NT2/D1 (cell line): Measurements from ENCODE around the gene DSCAM.

Experiments used
- DNase-seq: peaks from one replicate; pipeline ENCODE4 v3.0.0-alpha.2; 2011; ENCODE audit warnings: low read depth, low spot score
- H3K27me3 ChIP-seq: 2 replicates; pipeline ENCODE4 v1.6.0; 2011; ENCODE audit warnings: mild to moderate bottlenecking; ENCODE audit not compliant: insufficient read length, insufficient read depth
- H3K36me3 ChIP-seq: 2 replicates; pipeline ENCODE4 v1.6.1; 2011; ENCODE audit warnings: mild to moderate bottlenecking, low read length, mixed read lengths; ENCODE audit not compliant: insufficient read depth, insufficient read length
- H3K4me1 ChIP-seq: 2 replicates; pipeline ENCODE4 v1.5.1; 2011; ENCODE audit not compliant: insufficient read depth, insufficient read length
- H3K4me3 ChIP-seq: 2 replicates; pipeline ENCODE4 v1.5.1; 2011; ENCODE audit warnings: low read depth; ENCODE audit not compliant: insufficient read length
- H3K9ac ChIP-seq: 2 replicates; pipeline ENCODE4 v1.6.0; 2011; ENCODE audit warnings: low read depth; ENCODE audit not compliant: insufficient read length
- H3K9me3 ChIP-seq: 2 replicates; pipeline ENCODE4 v1.5.1; 2011; ENCODE audit warnings: mild to moderate bottlenecking, low read length; ENCODE audit not compliant: insufficient read depth
- SUZ12 ChIP-seq: IDR thresholded peaks from 2 replicates; pipeline ENCODE4 v1.6.1; 2011; ENCODE audit not compliant: insufficient read length, insufficient read depth; ENCODE audit errors: extremely low read depth
- YY1 ChIP-seq: IDR thresholded peaks from 2 replicates; pipeline ENCODE4 v1.6.1; 2011; ENCODE audit not compliant: insufficient read length, insufficient read depth
- ZNF274 ChIP-seq: IDR thresholded peaks from 2 replicates; pipeline ENCODE4 v1.6.1; 2011; ENCODE audit warnings: mild to moderate bottlenecking, low read depth, low read length

DSCAM gene

GRCh38 chr21:40386294-40386911 is 460.6 kb downstream of the DSCAM start:
- H3K9ac ChIP-seq, result no peak overlapping the region
- no peaks in the 10 kb centered on the region for H3K27me3 ChIP-seq
- H3K36me3 ChIP-seq, result no peaks in the 10 kb centered on the region
- TF ChIP-seq YY1 (no peak), ZNF274 (no peak), SUZ12 (no peak)
- H3K4me3 ChIP-seq, result no peak overlapping the region
- no peaks in the 10 kb centered on the region for H3K9me3 ChIP-seq
- DNase-seq, result peak; percentile 70
- no peaks in the 10 kb centered on the region for H3K4me1 ChIP-seq

- Histone ChIP-seq H3K9me3 (no peaks in the 10 kb centered on the region), H3K9ac (no peak overlapping the region), H3K4me1 (no peaks in the 10 kb centered on the region), H3K36me3 (no peaks in the 10 kb centered on the region), H3K27me3 (no peaks in the 10 kb centered on the region), H3K4me3 (no peak overlapping the region)
- TF ChIP-seq SUZ12 (no peak), ZNF274 (no peak), YY1 (no peak)
- no peak for DNase-seq
These were observed 461.1 kb downstream of the DSCAM start for GRCh38 chr21:40385883-40386282.

DNA sequence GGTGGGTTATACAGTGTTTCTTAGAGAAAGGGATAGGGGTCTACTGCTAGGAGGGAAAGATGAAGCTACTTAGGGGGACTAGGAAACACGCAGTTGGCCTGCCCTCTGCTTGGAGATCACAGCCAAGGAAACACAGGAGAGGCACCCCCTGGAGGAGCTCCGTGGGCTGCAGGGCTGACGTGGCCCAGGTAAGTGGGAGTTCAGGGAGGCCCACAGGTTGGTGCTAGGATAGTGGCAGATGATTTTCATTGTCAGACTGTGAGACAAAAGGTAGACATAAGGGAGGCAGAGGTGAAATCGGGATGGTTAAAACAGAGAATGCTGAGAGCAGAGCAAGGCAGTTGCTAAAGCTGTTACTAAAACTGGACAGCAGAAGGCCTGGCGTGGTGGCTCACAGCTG is 463.0 kb downstream of the DSCAM start:
- no peak for DNase-seq
- Histone ChIP-seq H3K27me3 (no peaks in the 10 kb centered on the region), H3K4me3 (no peak overlapping the region), H3K36me3 (no peaks in the 10 kb centered on the region), H3K9me3 (no peaks in the 10 kb centered on the region), H3K4me1 (no peaks in the 10 kb centered on the region), H3K9ac (no peak overlapping the region)
- TF ChIP-seq ZNF274 (no peak), SUZ12 (no peak), YY1 (no peak)

DNA sequence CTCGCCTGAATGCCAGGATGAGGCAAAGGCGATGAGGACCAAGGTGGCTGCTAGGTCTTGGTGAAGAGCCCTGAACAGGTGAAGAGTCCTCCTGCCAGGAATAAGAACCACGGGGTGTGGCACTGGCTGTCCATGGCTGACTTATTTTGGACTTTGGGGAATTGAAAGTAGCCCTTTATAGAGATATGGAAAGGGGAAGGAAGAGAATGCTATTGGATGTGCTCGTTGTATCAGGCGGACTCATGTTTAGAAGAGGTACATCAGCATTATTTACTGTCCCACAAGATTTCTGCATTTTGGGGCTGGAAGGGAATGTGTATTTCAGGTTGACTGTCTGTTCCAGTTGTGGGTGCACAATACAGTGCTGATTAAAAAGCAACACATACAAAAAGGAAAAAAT is 465.8 kb downstream of the DSCAM start:
- DNase-seq, result no peak
- Histone ChIP-seq H3K27me3 (no peaks in the 10 kb centered on the region), H3K36me3 (no peaks in the 10 kb centered on the region), H3K9ac (no peak overlapping the region), H3K4me3 (no peak overlapping the region), H3K4me1 (no peaks in the 10 kb centered on the region), H3K9me3 (no peaks in the 10 kb centered on the region)
- TF ChIP-seq YY1 (no peak), ZNF274 (no peak), SUZ12 (no peak)

DNA sequence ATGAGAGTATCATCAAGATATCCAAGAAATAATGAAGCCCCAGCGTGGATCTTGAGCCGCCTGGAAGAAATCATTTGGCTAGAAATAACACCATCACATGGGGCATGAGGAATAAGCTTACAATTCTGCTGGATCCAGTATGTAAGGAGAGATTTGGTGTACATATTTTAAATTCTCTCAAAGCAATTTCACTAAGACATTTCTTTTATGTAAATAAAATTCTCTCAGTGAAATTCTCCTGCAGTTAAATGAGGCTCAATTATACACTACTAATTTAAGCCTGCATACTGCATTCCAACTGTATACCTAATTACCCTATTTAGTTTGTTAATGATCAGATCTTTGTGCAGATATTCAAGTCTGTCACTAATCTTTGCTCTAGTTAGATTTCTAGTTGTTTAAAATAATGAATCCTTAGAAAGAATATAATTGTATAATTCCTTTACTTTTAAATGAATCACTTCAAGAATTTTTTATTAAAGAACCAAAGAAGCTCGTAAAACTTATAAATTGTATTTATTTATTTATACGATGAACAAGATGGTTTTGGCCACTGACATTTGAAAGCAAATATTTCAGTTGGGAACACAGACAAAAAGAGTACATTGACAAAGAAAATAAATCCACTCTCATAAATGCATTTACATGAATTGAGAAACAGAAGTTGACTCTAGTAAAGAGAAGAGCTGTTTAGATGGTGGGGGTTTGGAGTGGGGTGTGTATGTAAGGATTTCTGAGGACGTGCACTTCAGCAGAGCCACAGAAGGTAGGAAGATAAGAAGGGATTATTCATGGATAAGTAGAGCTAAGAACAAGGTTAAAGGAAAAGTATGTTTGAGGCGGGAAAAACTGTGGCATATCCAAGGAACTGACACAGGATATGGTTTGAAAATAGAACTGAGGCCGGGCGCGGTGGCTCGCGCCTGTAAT is 466.8 kb downstream of the DSCAM start:
- Histone ChIP-seq H3K27me3 (no peaks in the 10 kb centered on the region), H3K4me1 (no peaks in the 10 kb centered on the region), H3K9ac (no peak overlapping the region), H3K4me3 (no peak overlapping the region), H3K36me3 (no peaks in the 10 kb centered on the region), H3K9me3 (0 out of 2 replicates have a peak, but pooled peaks cover 3% of the 10 kb centered on the region)
- no peak for TF ChIP-seq YY1
- no peak for TF ChIP-seq SUZ12
- TF ChIP-seq ZNF274, result no peak
- no peak for DNase-seq

GRCh38 chr21:40377135-40377534 is 469.8 kb downstream of the DSCAM start:
- no peaks in the 10 kb centered on the region for H3K27me3 ChIP-seq
- H3K4me1 ChIP-seq, result no peaks in the 10 kb centered on the region
- H3K36me3 ChIP-seq, result no peaks in the 10 kb centered on the region
- H3K9me3 ChIP-seq, result 0 out of 2 replicates have a peak, but pooled peaks cover 9% of the 10 kb centered on the region
- TF ChIP-seq YY1 (no peak), ZNF274 (no peak), SUZ12 (no peak)
- no peak overlapping the region for H3K4me3 ChIP-seq
- H3K9ac ChIP-seq, result no peak overlapping the region
- no peak for DNase-seq

GRCh38 chr21:40373761-40374160 is 473.2 kb downstream of the DSCAM start:
- no peaks in the 10 kb centered on the region for H3K36me3 ChIP-seq
- no peak overlapping the region for H3K4me3 ChIP-seq
- TF ChIP-seq ZNF274 (no peak), YY1 (no peak), SUZ12 (no peak)
- H3K4me1 ChIP-seq, result no peaks in the 10 kb centered on the region
- no peak overlapping the region for H3K9ac ChIP-seq
- no peak for DNase-seq
- H3K9me3 ChIP-seq, result 0 out of 2 replicates have a peak, but pooled peaks cover 9% of the 10 kb centered on the region
- H3K27me3 ChIP-seq, result no peaks in the 10 kb centered on the region
